SK-N-MC (cell line): ENCODE measurements around the gene ECSCR.

Experiments
- DNase-seq: peaks from one replicate; pipeline ENCODE4 v3.0.0-alpha.2; 2011; ENCODE audit warnings: low read depth, low spot score
- H3K27ac ChIP-seq: fragments of 200-600 bp; sonication (generic); 2 replicates; pipeline ENCODE4 v1.5.1; 2016; ENCODE audit warnings: mixed run types
- H3K36me3 ChIP-seq: fragments of 200-600 bp; sonication (generic); 2 replicates; pipeline ENCODE4 v1.6.1; 2017; ENCODE audit warnings: antibody characterized with exemption, low read length, mixed read lengths; ENCODE audit not compliant: insufficient read depth
- H3K4me3 ChIP-seq: fragments of 200-600 bp; sonication (generic); 2 replicates; pipeline ENCODE4 v1.5.1; 2016
- H3K9ac ChIP-seq: fragments of 200-600 bp; sonication (generic); 2 replicates; pipeline ENCODE4 v1.8.0; 2017; ENCODE audit warnings: mixed run types, mixed read lengths; ENCODE audit not compliant: insufficient read length
- H3K9me3 ChIP-seq: fragments of 200-600 bp; sonication (generic); 2 replicates; pipeline ENCODE4 v1.6.1; 2017; ENCODE audit warnings: low read depth, mild to moderate bottlenecking, antibody characterized with exemption, low read length, moderate library complexity, mixed read lengths
- EZH2 ChIP-seq: fragments of 200-600 bp; sonication (generic); IDR thresholded peaks from one replicate; pipeline ENCODE4 v1.6.1; 2017; ENCODE audit warnings: antibody characterized with exemption
- FOXP2 ChIP-seq: optimal IDR thresholded peaks from 2 replicates; pipeline ENCODE3; 2011; ENCODE audit warnings: mild to moderate bottlenecking, moderate library complexity; ENCODE audit not compliant: insufficient read depth; ENCODE audit errors: extremely low read length, control extremely low read depth
- POLR2AphosphoS5 ChIP-seq: IDR thresholded peaks from 2 replicates; pipeline ENCODE4 v1.6.1; 2012; ENCODE audit warnings: mild to moderate bottlenecking, low read depth, low read length, borderline replicate concordance

Gene ECSCR

GRCh38 chr5:139419226-139420192, 43.0 kb downstream of the ECSCR start:
- Histone ChIP-seq H3K9me3 (no peaks in the 10 kb centered on the region), H3K36me3 (no peaks in the 10 kb centered on the region), H3K27ac (no peak overlapping the region), H3K9ac (no peak overlapping the region), H3K4me3 (no peak overlapping the region)
- TF ChIP-seq FOXP2 (no peak), EZH2 (no peak), POLR2AphosphoS5 (no peak)
- DNase-seq: no peak

DNA sequence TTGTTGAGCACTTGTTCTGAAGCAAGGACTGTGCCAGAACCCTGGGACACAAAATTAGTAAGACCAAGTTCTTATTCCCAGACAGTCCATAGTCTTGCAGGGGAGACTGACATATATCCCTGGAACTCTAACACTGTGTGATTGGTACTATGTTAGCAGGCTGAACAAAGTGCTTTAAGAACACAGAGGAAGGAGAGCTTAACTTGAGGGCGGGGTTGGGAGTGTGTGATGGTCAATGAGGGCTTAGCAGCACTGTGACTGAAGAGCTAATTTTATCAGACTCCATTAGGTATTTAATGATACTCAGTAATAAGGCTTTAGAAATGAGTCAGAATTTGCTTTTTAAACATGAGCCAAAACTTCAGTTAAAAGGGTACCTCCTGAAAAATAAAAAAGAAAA, 43.8 kb downstream of the ECSCR start:
- Histone ChIP-seq H3K36me3 (no peaks in the 10 kb centered on the region), H3K9ac (no peak overlapping the region), H3K4me3 (no peak overlapping the region), H3K9me3 (no peaks in the 10 kb centered on the region), H3K27ac (no peak overlapping the region)
- no peak for DNase-seq
- no peak for TF ChIP-seq EZH2
- no peak for TF ChIP-seq FOXP2
- TF ChIP-seq POLR2AphosphoS5: no peak

GRCh38 chr5:139417214-139417613, 45.3 kb downstream of the ECSCR start:
- no peak overlapping the region for H3K27ac ChIP-seq
- H3K9me3 ChIP-seq: no peaks in the 10 kb centered on the region
- no peak overlapping the region for H3K9ac ChIP-seq
- no peaks in the 10 kb centered on the region for H3K36me3 ChIP-seq
- no peak for TF ChIP-seq FOXP2
- TF ChIP-seq EZH2: no peak
- no peak for TF ChIP-seq POLR2AphosphoS5
- H3K4me3 ChIP-seq: no peak overlapping the region
- DNase-seq: no peak

- no peak overlapping the region for H3K9ac ChIP-seq
- H3K9me3 ChIP-seq: no peaks in the 10 kb centered on the region
- no peak overlapping the region for H3K27ac ChIP-seq
- no peaks in the 10 kb centered on the region for H3K36me3 ChIP-seq
- no peak overlapping the region for H3K4me3 ChIP-seq
- no peak for DNase-seq
- no peak for TF ChIP-seq POLR2AphosphoS5
- no peak for TF ChIP-seq FOXP2
- no peak for TF ChIP-seq EZH2
Measured at GRCh38 chr5:139416651-139417050, 45.9 kb downstream of the ECSCR start.

- no peak overlapping the region for H3K9ac ChIP-seq
- H3K36me3 ChIP-seq: no peaks in the 10 kb centered on the region
- no peak for TF ChIP-seq EZH2
- TF ChIP-seq POLR2AphosphoS5: no peak
- TF ChIP-seq FOXP2: no peak
- H3K4me3 ChIP-seq: no peak overlapping the region
- no peaks in the 10 kb centered on the region for H3K9me3 ChIP-seq
- no peak overlapping the region for H3K27ac ChIP-seq
- no peak for DNase-seq
Measured at GRCh38 chr5:139415869-139416268, 46.7 kb downstream of the ECSCR start.

DNA sequence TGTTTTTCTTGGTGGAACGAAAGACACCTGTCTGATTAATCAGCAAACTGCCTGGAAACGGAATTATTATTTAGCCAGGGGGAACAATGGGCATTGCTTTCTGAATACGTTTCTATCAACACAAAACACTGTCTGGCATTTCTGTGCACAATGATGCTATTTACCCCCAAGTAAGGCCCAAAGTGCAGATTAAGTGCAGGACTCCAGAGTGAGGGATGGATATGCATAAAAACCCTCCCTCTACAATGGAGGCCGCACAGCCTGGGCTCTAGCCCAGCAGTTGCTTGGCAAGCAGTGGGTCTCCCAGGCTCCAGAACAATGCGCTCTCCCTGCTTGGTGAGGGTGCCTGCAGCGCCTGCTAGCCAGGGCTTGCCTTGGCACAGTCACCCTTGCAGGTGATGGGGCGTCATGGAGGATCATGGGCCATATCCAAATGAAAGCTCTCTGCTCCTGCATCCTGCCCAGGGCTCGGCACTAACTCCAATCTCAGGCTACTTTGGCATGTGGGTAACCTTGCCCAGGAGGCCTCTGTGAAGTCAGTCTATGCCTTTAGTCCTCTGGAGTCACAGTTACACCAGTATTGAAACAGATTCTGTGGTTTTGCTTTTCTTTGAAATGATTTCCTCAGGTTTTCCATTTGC, 47.2 kb downstream of the ECSCR start:
- H3K36me3 ChIP-seq: no peaks in the 10 kb centered on the region
- H3K27ac ChIP-seq: no peak overlapping the region
- no peak overlapping the region for H3K9ac ChIP-seq
- H3K4me3 ChIP-seq: no peak overlapping the region
- TF ChIP-seq FOXP2 (no peak), POLR2AphosphoS5 (no peak), EZH2 (no peak)
- H3K9me3 ChIP-seq: no peaks in the 10 kb centered on the region
- no peak for DNase-seq

DNA sequence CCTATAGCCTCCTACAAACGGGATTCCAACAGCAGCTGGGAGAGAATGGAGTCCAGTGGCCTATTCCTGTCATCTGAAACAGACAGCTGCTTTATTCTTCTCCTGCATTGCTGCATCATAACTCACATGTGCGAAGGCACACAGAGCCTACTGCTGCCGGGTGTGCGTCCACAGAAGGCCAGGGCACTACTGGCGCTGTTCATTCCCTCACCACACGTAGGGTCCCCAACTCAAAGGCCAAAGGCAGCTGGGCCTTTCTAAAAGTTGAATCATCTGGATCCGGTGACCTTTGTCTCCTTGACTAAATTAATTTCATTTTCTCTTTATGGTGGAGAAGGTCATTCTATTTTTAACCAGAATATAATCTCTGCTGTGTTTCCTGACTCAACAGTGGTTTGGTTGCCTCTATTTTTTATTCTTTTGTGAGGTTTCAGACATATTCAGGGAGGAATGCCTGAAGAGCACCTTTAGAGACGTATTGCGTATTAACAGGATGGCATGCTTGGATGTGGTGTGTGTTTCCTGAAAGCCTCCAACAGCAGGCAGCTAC, 47.9 kb downstream of the ECSCR start:
- no peak overlapping the region for H3K9ac ChIP-seq
- DNase-seq: no peak

DNA sequence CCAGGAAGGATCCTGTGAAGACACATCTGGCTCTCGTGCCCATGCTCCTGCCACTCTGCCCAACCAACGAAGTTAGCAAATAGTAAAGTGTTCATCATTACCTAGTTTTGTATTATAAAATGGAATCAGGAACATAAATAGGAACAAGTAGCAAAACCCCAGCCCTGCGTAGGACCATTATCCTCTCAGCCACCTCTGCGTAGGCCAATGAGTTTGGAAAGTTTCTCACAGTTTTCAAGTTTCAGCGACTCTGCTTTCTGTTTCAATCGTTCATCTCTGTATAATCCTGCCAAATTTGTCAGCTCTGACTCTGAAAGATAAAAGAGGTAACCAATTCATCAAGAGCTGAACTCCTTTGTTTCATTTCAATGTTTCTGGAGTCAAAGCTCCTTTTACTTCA, 48.6 kb downstream of the ECSCR start:
- H3K9me3 ChIP-seq: no peaks in the 10 kb centered on the region
- no peaks in the 10 kb centered on the region for H3K36me3 ChIP-seq
- no peak for TF ChIP-seq EZH2
- TF ChIP-seq FOXP2: no peak
- H3K9ac ChIP-seq: no peak overlapping the region
- no peak for DNase-seq
- no peak overlapping the region; the same call in 1 of the 2 replicates for H3K27ac ChIP-seq
- H3K4me3 ChIP-seq: no peak overlapping the region

More for the DNA sequence above, 47.9 kb downstream of the ECSCR start:
- Histone ChIP-seq H3K9me3 (no peaks in the 10 kb centered on the region), H3K36me3 (no peaks in the 10 kb centered on the region), H3K27ac (no peak overlapping the region; the same call in 1 of the 2 replicates), H3K4me3 (no peak overlapping the region)
- TF ChIP-seq POLR2AphosphoS5 (no peak), EZH2 (no peak), FOXP2 (no peak)
